DMS114 treated with DMSO at 0.1 percent for 48 hours (cell line): ENCODE measurements around the gene SH3BGR.
A peak's percentile ranks its signal among the peaks of the same experiment; 100 is the strongest.
"Not testable (repeated sequence)": the region's sequence is repeated elsewhere in the genome, so short reads cannot be mapped to it uniquely, and the experiment has no call there.

Experiments
- DNase-seq: peaks from one replicate; lab custom pipeline; 2025; ENCODE audit not compliant: unreplicated experiment; lab: John Stamatoyannopoulos, UW

The SH3BGR gene

GRCh38 chr21:39451332-39452206 is at the start of gene SH3BGR:
Gene SH3BGR (plus strand): TSS chr21:39451970. CDS start chr21:39452097, 127 bp downstream.
- no peak for DNase-seq

GRCh38 chr21:39406065-39406464 is 45.7 kb upstream of the SH3BGR start:
- DNase-seq, result no peak

- DNase-seq, result not testable (repeated sequence)
Measured at GRCh38 chr21:39419204-39419603, 32.6 kb upstream of the SH3BGR start.

- no peak for DNase-seq
Measured at GRCh38 chr21:39422527-39423241, 29.1 kb upstream of the SH3BGR start.

GRCh38 chr21:39429445-39429844 is 22.3 kb upstream of the SH3BGR start:
- no peak for DNase-seq

- no peak for DNase-seq
Measured at GRCh38 chr21:39430016-39430415, 21.8 kb upstream of the SH3BGR start.

GRCh38 chr21:39430457-39430856 is 21.3 kb upstream of the SH3BGR start:
- no peak for DNase-seq

GRCh38 chr21:39430954-39431353 is 20.8 kb upstream of the SH3BGR start:
- DNase-seq, result no peak

- no peak for DNase-seq
Measured at GRCh38 chr21:39434950-39435349, 16.8 kb upstream of the SH3BGR start.

- no peak for DNase-seq
Measured at GRCh38 chr21:39439232-39439631, 12.5 kb upstream of the SH3BGR start.

GRCh38 chr21:39441502-39442475 is 10.0 kb upstream of the SH3BGR start:
- DNase-seq, result peak; percentile 25

GRCh38 chr21:39444421-39445180 is 7.2 kb upstream of the SH3BGR start:
- DNase-seq, result no peak

- peak; percentile 70 for DNase-seq
Measured at GRCh38 chr21:39445321-39446269, 6.2 kb upstream of the SH3BGR start, which contains the start of gene LCA5L. Gene LCA5L (minus strand): TSS chr21:39445778. CDS start chr21:39428493, 17,285 bp downstream.

GRCh38 chr21:39447264-39447663 is 4.5 kb upstream of the SH3BGR start:
- no peak for DNase-seq

- no peak for DNase-seq
Measured at GRCh38 chr21:39452207-39452969, 618 bp downstream of the SH3BGR start.

GRCh38 chr21:39452970-39453342 is 1.2 kb downstream of the SH3BGR start:
- DNase-seq, result no peak

- DNase-seq, result no peak
Measured at GRCh38 chr21:39453571-39454179, 1.9 kb downstream of the SH3BGR start.
